Activated naive CD8-positive, alpha-beta T cell treated with anti-CD3 and anti-CD28 coated beads for 36 hours (primary cell): ENCODE results near the gene ZC3H15. TPM values are rescaled to one million over a fixed set of nuclear protein-coding genes. Genes with fewer than 3 reads are reported as not detected.

ENCODE experiments used
- DNase-seq: peaks from one replicate; pipeline ENCODE4 v3.0.0; 2021
- H3K27ac Mint-ChIP-seq: one replicate; pipeline ENCODE4 v1.8.0; 2022; ENCODE audit warnings: mild to moderate bottlenecking, moderate library complexity, mixed read lengths
- H3K27me3 Mint-ChIP-seq: one replicate; pipeline ENCODE4 v1.8.0; 2022; ENCODE audit warnings: mild to moderate bottlenecking, mixed read lengths
- H3K36me3 Mint-ChIP-seq: one replicate; pipeline ENCODE4 v1.8.0; 2021; ENCODE audit warnings: mild to moderate bottlenecking, mixed read lengths
- H3K4me1 Mint-ChIP-seq: one replicate; pipeline ENCODE4 v1.8.0; 2021; ENCODE audit warnings: mixed read lengths
- H3K4me3 Mint-ChIP-seq: one replicate; pipeline ENCODE4 v1.8.0; 2022; ENCODE audit warnings: mild to moderate bottlenecking, moderate library complexity, mixed read lengths
- H3K9me3 Mint-ChIP-seq: one replicate; pipeline ENCODE4 v1.8.0; 2022; ENCODE audit warnings: mixed read lengths
- total RNA-seq, 2 experiments: library from RNA; stranded (reverse); gene quantifications; one replicate each; pipeline ENCODE4 v1.2.3, GENCODE V29; 2021

ZC3H15 gene
- total RNA-seq, 2 experiments from 2014 or later: 116 to 123 TPM

DNA sequence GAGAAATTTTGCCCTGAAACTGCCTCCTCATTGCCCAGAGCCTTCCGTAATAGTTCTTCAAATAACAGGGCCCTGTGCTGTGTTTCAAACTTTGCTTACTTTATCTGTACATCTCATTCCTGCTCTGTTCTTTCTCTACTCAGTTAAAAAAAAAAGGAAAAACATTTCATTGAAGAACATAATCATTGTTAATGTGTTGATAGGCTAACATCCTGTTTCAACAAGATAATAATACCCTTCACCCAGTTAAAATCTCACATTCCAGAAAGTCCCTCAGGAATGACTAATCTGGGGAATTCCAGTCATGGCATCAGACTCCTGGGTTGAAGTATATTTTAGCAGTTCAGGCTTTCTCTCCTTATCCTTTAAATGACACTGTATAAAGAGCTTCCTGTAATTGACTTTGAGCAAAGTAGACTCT, 58.2 kb downstream of the ZC3H15 start:
- DNase-seq: no peak
- Mint-ChIP-seq H3K27me3 (peaks cover 6% of the 10 kb centered on the region), H3K27ac (no peak overlapping the region), H3K36me3 (peaks cover 1% of the 10 kb centered on the region), H3K4me3 (no peak overlapping the region), H3K4me1 (no peaks in the 10 kb centered on the region), H3K9me3 (no peaks in the 10 kb centered on the region)

DNA sequence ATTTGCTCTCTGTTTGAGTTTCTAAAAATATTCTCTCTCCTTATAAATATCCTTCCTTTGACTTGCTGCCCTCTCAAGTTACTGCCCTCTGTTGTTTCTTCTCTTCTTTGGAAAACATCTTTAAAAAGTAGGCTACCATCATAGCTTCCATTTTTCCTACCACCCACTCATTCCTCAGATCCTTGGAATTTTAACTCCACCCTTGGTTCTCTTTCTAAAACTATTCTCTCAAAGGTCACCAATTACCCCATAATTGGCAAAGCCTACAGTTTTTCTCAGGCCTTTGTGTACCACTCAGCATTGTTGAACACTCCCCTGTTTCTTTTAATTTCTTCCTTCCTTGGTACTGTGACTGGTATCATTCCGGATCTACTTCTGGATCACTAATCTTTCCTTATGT, 60.8 kb downstream of the ZC3H15 start:
- no peaks in the 10 kb centered on the region for H3K9me3 Mint-ChIP-seq
- H3K36me3 Mint-ChIP-seq: peaks cover 1% of the 10 kb centered on the region
- H3K27me3 Mint-ChIP-seq: peaks cover 10% of the 10 kb centered on the region
- H3K4me3 Mint-ChIP-seq: no peak overlapping the region
- DNase-seq: no peak
- H3K4me1 Mint-ChIP-seq: no peaks in the 10 kb centered on the region
- H3K27ac Mint-ChIP-seq: no peak overlapping the region

DNA sequence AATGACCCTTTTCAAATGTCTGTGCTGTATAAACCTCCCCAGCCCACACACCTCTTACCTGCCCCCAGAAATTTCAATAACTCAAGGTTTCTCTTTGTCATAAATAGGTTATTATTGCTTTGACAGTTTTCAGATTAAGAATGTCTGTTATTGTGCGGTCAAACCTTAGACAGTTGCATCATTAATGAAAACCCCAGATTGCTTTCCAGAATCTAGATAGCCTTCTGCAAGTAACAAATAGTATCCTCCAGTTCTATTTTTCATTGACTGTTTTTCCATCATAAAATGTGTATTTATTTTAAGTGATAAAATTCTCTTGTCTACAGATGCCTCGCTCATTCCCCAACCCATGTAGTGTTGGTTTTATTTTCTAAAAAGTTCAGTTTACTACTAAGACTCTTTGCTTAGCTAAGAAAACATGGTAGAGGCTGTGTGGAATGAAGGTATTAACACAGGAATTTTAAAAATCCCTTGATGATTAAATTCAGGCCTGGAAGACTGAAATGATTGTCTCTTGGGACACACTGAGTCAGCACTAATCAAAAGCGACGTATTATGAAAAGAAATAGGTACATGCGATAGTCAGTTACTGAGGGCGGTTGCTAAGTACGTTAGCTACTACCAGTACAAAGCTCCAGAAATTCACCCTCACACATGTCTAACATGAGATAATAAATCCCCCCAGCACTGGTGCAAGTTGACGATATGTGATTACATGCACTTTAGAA, 65.4 kb downstream of the ZC3H15 start:
- Mint-ChIP-seq H3K9me3 (no peaks in the 10 kb centered on the region), H3K36me3 (no peaks in the 10 kb centered on the region), H3K27me3 (peaks cover 10% of the 10 kb centered on the region), H3K27ac (no peak overlapping the region), H3K4me3 (no peak overlapping the region), H3K4me1 (no peaks in the 10 kb centered on the region)
- DNase-seq: no peak

DNA sequence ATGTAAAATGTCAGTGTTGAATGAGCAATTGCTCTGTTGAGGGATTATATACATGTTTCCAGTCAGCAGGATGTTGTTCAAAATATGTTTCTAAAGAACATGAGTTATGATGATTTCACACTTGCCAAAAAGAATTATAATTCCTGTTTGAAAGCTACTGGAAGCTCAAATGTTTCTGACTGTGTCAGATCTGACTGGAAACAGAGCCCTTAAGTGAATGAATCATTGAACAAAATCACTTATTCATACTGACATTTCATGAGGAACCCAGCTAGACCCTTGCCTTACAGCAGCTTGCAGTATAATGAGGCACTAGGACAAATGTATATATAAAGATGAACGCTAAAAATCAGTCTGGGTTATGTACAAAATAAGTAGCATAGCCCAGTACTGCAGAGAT, 68.4 kb downstream of the ZC3H15 start:
- Mint-ChIP-seq H3K27me3 (peaks cover 10% of the 10 kb centered on the region), H3K4me1 (no peaks in the 10 kb centered on the region), H3K9me3 (no peaks in the 10 kb centered on the region), H3K36me3 (no peaks in the 10 kb centered on the region), H3K27ac (no peak overlapping the region), H3K4me3 (no peak overlapping the region)
- DNase-seq: no peak

DNA sequence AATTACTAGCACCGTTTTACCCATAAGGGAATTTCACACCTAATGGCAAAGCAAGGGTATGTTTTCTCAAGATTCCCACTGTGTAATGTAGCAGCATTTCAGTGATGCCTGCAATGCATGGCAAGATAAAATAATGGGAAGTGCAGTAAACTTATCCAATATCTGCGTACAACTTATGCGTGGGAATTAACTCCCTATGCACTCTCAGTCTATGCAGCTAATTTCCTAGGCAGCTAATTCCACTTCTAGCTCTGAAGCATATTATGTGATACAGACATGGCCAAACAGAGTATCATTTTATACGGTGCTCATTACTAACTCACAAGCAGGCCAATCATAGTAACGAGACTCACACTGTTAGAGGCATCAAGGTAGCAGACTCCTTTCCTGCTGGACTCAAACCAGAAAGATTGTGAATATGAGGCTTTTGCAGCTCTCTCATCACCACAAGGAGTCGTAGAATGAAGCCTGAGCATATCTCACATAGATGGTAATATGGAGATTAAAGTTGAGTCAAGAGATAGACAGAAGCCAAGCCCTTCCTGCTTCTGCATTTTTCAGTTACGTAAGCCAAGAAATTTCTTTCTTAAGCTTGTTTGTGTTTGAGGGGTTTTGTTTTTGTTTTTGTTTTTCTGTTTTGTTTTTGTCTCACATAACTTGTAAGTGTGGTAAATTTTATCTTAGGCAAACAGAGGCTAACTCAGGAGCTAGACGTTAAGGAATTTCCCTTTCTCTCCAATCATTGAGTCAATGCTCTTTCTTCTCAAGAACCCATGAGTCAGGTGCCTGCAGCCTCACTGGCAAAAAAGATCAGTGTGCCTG, 69.0 kb downstream of the ZC3H15 start:
- peaks cover 6% of the 10 kb centered on the region for H3K27me3 Mint-ChIP-seq
- H3K4me1 Mint-ChIP-seq: no peaks in the 10 kb centered on the region
- DNase-seq: no peak
- no peak overlapping the region for H3K27ac Mint-ChIP-seq
- no peaks in the 10 kb centered on the region for H3K9me3 Mint-ChIP-seq
- no peaks in the 10 kb centered on the region for H3K36me3 Mint-ChIP-seq
- no peak overlapping the region for H3K4me3 Mint-ChIP-seq

DNA sequence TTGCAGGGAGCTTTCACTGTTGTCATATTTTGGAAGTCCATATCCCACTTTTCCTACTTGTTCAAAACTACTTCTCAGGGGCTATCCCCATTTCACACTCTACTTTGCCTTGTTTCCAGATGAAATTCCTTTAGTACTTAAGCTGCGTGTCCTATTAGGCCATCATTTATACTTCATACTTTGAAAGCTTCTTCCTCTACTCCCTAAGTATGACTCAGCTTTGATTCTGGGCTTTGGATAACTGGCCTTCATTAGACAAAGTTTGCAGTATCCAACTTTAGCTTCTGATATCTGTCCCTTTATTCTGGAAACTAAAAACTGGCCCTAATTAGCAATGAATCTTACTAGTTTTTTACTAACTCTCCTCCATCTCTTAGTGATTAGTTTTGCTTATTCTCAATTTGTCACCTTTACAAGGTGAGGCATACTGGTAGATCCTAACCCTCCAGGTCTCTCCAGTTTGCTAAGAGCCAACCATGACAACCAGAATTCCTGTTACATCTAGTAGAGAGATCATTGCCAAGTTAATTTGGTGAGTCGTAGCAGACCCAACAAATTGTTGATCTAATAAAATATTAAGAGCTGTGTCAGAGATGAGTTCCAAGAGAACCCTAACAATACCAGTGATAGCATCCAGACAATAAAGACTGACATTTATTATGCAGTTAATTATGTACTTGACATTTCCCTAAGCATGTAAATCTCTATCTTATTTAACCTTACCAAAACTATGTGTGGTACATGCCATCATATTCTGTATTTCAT, 72.6 kb downstream of the ZC3H15 start:
- Mint-ChIP-seq H3K27ac (no peak overlapping the region), H3K9me3 (no peaks in the 10 kb centered on the region), H3K4me1 (no peaks in the 10 kb centered on the region), H3K4me3 (no peak overlapping the region), H3K27me3 (no peaks in the 10 kb centered on the region), H3K36me3 (no peaks in the 10 kb centered on the region)
- DNase-seq: no peak

Other genes with a start within 250 kb of the ZC3H15 start
- gene ITGAV, start 103.8 kb downstream of the ZC3H15 start, total RNA-seq: 1 to 10 TPM; 3.6 to 3.9 TPM
- gene FAM171B, start 207.8 kb downstream of the ZC3H15 start, total RNA-seq: under 1 TPM; 0.47 to 0.70 TPM